GM23248 (cell line): ENCODE results near the gene KANK4.

ENCODE experiments used
- EZH2 ChIP-seq: fragments of 200-600 bp; sonication (generic); IDR thresholded peaks from 2 replicates; pipeline ENCODE4 v1.6.1; 2018; ENCODE audit warnings: antibody characterized with exemption, mild to moderate bottlenecking; ENCODE audit not compliant: insufficient read depth, poor library complexity, severe bottlenecking
- EZH2phosphoT487 ChIP-seq: fragments of 200-600 bp; sonication (generic); IDR thresholded peaks from 2 replicates; pipeline ENCODE4 v1.6.1; 2018; ENCODE audit warnings: antibody characterized with exemption, moderate library complexity, mild to moderate bottlenecking, low read depth; ENCODE audit not compliant: insufficient read depth

GRCh38 chr1:62342270-62342669 is 23.0 kb upstream of the KANK4 start:
- TF ChIP-seq EZH2phosphoT487 (no peak), EZH2 (no peak)
